HL-60 (cell line): ENCODE data around the gene SRP9.

Experiments
- CTCF ChIP-seq: IDR thresholded peaks from one replicate; pipeline ENCODE4 v1.5.1; 2011; ENCODE audit warnings: low read length, control low read depth, inconsistent platforms; ENCODE audit not compliant: insufficient read depth
- GABPA ChIP-seq: IDR thresholded peaks from 2 replicates; pipeline ENCODE4 v1.6.1; 2012; ENCODE audit warnings: low read depth
- POLR2AphosphoS5 ChIP-seq: IDR thresholded peaks from 2 replicates; pipeline ENCODE4 v1.6.1; 2012; ENCODE audit warnings: low read depth
- REST ChIP-seq: IDR thresholded peaks from 2 replicates; pipeline ENCODE4 v1.6.1; 2012; ENCODE audit warnings: low read depth; ENCODE audit not compliant: insufficient replicate concordance
- SPI1 ChIP-seq: IDR thresholded peaks from 2 replicates; pipeline ENCODE4 v1.6.1; 2012; ENCODE audit warnings: low read depth, mild to moderate bottlenecking, borderline replicate concordance

GRCh38 chr1:225767634-225768540, 9.7 kb upstream of the SRP9 start:
- TF ChIP-seq CTCF (no peak), POLR2AphosphoS5 (no peak), GABPA (no peak), SPI1 (no peak), REST (no peak)
